ENCODE data around the gene TBC1D22A. TPM values are rescaled to one million over a fixed set of nuclear protein-coding genes. Genes with fewer than 3 reads are reported as not detected.

Gene TBC1D22A, protein sequence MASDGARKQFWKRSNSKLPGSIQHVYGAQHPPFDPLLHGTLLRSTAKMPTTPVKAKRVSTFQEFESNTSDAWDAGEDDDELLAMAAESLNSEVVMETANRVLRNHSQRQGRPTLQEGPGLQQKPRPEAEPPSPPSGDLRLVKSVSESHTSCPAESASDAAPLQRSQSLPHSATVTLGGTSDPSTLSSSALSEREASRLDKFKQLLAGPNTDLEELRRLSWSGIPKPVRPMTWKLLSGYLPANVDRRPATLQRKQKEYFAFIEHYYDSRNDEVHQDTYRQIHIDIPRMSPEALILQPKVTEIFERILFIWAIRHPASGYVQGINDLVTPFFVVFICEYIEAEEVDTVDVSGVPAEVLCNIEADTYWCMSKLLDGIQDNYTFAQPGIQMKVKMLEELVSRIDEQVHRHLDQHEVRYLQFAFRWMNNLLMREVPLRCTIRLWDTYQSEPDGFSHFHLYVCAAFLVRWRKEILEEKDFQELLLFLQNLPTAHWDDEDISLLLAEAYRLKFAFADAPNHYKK
- 11.6 and 12.6 TPM in 2 replicates for total RNA-seq

DNA sequence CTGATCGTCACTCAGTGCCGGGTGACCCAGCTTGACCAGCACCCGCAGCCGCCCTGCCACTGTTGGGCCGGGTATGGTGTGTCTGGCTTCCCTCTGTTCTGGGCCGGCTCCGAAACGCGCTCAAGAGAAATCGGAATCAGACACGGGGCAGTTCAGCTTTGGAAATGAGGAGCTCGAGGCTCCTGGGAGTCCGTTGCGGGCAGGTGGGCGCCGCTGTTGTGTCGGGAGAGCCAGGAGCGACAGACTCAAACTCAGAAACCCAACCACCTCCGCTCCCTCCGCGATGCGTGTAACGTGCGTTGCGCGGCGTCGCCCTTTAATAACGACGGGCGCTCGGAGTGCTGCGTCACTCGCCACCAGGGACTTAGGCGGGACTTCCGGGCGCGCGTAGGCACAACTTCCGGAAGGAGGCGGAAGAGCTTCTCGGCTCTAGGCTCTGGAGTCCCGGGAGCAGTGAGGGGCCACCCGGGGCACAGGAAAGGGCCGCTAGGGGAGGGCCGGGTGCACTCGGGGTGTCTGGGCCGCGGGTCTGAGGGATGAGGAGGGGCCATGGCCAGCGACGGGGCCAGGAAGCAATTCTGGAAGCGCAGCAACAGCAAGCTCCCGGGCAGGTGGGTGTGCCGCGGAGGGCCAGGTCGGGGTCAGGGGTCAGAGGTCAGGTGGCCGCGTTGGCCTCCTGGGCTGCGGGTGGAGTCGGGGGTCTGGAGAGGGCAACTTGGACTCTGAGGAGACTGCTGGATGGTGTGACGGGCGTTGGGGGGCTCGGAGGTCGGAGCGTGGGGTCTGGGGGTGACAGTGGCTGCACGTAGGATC is at the start of gene TBC1D22A:
Gene TBC1D22A (plus strand): TSS at position 413 of the 813 bp plus-strand sequence. CDS start 137 bp downstream, at position 550.

DNA sequence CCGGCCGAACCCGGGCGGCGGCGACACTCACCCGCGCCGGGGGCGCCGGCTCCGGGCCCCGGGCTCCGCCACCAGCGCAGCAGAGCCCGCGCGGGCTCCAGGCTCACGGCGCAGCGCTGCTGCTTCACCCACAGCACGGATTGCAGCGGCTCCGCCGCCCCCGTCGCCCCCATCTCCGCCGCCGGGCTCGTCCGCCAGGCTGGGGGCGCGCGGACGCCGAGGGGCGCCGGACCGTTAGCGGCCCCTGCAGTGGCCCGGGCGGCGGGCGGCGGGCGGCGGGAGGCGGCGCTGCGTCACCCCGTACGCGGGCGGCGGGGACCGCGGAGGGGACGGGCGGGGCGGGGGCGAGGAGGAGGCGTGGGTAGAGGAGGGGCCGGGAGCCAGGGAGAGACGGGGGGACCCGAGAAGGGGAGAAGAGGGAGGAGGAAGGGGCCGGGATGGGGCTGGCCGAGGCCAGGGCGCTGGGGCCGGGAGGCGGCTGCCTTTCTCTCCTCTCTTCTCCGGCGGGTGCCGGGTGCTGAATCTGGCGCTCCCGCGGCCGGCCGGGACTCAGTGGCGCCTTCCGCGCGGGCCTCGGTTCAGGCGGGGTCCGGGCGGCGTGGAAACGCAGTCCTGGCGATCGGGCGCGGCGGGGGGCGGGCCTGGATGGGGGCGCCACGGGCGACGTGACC is 24.3 kb upstream of the TBC1D22A start, which contains the start of gene CERK:
Gene CERK (minus strand): TSS at position 277 of the 671 bp plus-strand sequence. CDS start 104 bp downstream, at position 173.

Other genes starting within 250 kb of the TBC1D22A start
- gene CELSR1, start 225.0 kb upstream of the TBC1D22A start, total RNA-seq, result 1.6 and 1.8 TPM in 2 replicates
- gene GRAMD4, start 142.3 kb upstream of the TBC1D22A start, total RNA-seq, result 25.4 and 27.2 TPM in 2 replicates
- 54.4 and 54.8 TPM in 2 replicates for gene CERK, start 24.4 kb upstream of the TBC1D22A start, total RNA-seq